Activated CD8-positive, alpha-beta memory T cell treated with anti-CD3 and anti-CD28 coated beads for 48 hours (primary cell): Measurements from ENCODE around the gene BCLAF3.

ENCODE experiments used
- DNase-seq, 3 experiments: peaks; one replicate each; pipeline ENCODE4 v3.0.0-alpha.2; 2020; ENCODE audit warnings: low read depth in 2 of 3, low spot score in 2 of 3

The BCLAF3 gene

GRCh38 chrX:19968276-19968675 is 22.6 kb downstream of the BCLAF3 start:
- no peak for DNase-seq

GRCh38 chrX:19966056-19966455 is 24.8 kb downstream of the BCLAF3 start:
- no peak for DNase-seq

- DNase-seq, result peak in 1 of 3 experiments; percentile 7
These were observed 26.7 kb downstream of the BCLAF3 start for GRCh38 chrX:19964017-19964710.

GRCh38 chrX:19960913-19961312 is 29.9 kb downstream of the BCLAF3 start:
- DNase-seq, result no peak

- DNase-seq, result no peak
These were observed 32.0 kb downstream of the BCLAF3 start for GRCh38 chrX:19958552-19959486.

- DNase-seq, result no peak
These were observed 33.9 kb downstream of the BCLAF3 start for GRCh38 chrX:19956923-19957322.

- DNase-seq, result no peak
These were observed 34.6 kb downstream of the BCLAF3 start for GRCh38 chrX:19956306-19956705.

- no peak for DNase-seq
These were observed 35.6 kb downstream of the BCLAF3 start for GRCh38 chrX:19955306-19955705.

GRCh38 chrX:19954335-19955096 is 36.3 kb downstream of the BCLAF3 start:
- no peak for DNase-seq

- DNase-seq, result no peak
These were observed 37.7 kb downstream of the BCLAF3 start for GRCh38 chrX:19953145-19953544.

- no peak for DNase-seq
These were observed 41.5 kb downstream of the BCLAF3 start for GRCh38 chrX:19949340-19949739.

- no peak for DNase-seq
These were observed 43.2 kb downstream of the BCLAF3 start for GRCh38 chrX:19947612-19948011.
